ENCODE results near the gene MYO5C.

DNA sequence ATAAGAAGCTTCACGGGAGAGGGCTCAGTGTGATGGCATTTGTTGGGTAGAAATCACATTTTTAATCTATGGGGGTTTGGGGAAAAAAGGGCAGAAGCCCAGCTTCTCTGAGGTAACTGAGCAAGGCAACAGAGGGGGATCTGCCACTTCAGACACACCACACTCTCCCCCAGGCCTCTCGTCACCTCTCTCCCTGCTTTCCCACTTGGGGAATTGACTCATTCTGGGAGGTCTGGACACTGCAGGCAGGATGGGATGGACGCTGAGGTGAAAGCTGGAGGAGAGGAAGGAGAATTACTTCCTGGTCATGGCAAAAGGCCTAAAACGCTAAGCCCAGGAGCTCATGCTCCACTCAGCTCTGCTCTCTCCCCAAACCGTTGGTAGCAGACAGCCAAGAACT is 33.2 kb downstream of the MYO5C start:
- TF ChIP-seq CTCF (IDR thresholded peaks at IDR 0.05; ENCODE audit: extremely low read depth in 1 of 2, insufficient read depth in 1 of 2, low read depth in 1 of 2, low read length in 2 of 2) (no peak), GATA2 (IDR thresholded peaks at IDR 0.05; ENCODE audit: insufficient read depth, insufficient read length, low read depth, low read length) (no peak), POLR2AphosphoS5 (IDR thresholded peaks at IDR 0.05; ENCODE audit: insufficient read depth, low read depth, low read length) (no peak), EZH2 (IDR thresholded peaks at IDR 0.05; ENCODE audit: borderline replicate concordance, low read depth, low read length, severe bottlenecking) (no peak)
